HG03565 (cell line): ENCODE data around the gene RRAS.

ENCODE experiments used
- ATAC-seq: cut with Tn5 transposase; IDR thresholded peaks from one replicate; pipeline ENCODE4 v1.9.1; 2021; ENCODE audit warnings: mild to moderate bottlenecking, moderate library complexity; ENCODE audit not compliant: unreplicated experiment

RRAS gene

DNA sequence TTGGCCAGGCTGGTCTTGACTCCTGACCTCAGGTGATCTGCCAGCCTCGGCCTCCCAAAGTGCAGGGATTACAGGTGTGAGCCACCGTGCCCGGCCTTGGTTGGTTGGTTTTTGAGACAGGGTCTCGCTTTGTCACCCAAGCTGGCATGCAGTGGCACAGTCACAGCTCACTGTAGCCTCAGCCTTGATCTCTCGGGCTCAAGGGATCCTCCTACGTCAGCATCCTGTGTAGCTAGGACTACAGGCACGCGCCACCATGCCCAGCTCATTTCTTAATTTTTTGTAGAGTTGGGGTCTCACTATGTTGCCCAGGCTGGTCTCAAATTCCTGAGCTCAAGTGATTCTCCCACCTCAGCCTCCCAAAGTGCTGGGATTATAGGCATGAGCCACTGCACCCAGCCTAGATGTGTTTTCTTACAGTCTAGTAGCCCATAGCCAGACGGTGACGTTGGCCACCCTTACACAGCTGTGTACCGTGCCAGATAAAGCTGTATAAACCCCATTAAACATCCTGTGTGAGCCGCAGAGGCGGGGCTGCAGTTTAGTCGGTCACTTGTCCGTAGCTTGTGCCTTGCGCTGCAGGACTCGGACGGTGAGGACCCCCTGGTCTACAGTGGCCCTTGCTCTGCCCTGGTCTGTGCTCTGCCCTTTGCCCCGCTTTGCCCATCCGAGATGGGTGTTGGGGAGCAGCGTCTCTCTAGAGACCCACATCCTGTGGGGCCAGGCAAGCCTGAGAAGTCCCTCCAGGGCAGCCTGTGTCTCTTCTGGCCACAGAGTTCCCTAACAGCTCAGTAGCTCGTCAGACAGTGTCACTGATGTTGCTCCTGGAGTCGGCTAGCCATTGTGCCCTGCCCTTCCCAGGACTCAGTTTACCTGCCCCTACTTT, 15.9 kb upstream of the RRAS start:
- no peak for ATAC-seq

DNA sequence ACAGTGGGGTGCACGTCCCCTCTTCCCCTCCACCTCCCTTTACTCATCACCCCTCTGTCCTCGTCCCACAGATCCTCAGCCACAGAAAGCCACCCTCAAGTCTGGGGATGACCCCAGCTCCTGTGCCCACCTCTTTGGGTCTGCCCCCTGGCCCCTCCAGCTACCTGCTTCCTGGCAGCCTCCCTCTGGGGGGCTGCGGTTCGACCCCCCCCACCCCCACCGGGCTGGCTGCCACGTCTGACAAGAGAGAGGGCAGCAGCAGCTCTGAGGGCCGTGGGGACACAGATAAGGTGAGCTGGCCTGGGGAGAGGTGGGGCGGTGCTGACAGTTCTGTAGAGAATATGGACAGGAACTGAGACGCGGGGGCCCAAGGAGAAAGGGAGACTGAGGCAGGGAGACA, 14.6 kb upstream of the RRAS start:
- no peak for ATAC-seq

DNA sequence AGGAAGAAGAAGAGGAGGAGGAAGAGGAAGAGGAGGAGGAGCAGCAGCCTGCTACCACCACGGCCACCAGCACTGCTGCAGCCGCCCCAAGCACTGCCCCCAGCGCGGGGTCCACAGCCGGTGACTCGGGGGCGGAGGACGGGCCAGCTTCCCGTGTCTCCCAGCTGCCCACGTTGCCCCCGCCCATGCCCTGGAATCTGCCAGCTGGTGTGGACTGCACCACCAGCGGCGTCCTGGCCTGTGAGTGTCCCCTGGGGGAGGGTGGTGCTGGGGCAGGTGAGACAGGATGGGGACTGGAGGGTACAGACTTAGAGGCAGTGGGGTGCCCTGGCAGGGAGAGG, 13.5 kb upstream of the RRAS start:
- no peak for ATAC-seq

DNA sequence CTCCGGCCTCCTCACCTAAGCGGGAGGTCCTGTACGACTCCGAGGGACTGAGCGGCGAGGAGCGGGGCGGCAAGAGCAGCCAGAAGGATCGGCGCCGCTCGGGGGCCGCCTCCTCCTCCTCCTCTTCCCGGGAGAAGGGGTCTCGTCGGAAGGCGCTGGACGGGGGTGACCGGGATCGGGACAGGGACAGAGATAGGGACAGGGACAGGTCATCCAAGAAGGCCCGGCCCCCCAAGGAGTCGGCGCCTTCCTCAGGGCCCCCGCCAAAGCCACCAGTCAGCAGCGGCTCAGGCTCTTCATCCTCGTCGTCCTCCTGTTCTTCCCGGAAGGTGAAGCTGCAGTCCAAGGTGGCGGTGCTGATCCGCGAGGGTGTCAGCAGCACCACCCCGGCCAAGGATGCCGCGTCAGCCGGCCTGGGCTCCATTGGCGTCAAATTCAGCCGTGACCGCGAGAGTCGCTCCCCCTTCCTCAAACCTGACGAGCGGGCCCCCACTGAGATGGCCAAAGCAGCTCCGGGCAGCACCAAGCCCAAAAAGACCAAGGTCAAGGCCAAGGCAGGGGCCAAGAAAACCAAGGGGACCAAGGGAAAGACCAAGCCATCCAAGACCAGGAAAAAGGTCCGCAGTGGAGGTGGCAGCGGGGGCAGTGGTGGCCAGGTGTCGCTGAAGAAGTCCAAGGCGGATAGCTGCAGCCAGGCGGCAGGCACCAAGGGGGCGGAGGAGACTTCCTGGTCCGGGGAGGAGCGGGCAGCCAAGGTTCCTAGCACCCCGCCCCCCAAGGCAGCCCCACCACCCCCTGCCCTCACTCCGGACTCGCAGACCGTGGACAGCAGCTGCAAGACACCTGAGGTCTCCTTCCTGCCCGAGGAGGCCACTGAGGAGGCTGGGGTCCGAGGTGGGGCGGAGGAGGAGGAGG, 12.9 kb upstream of the RRAS start:
- ATAC-seq: no peak

DNA sequence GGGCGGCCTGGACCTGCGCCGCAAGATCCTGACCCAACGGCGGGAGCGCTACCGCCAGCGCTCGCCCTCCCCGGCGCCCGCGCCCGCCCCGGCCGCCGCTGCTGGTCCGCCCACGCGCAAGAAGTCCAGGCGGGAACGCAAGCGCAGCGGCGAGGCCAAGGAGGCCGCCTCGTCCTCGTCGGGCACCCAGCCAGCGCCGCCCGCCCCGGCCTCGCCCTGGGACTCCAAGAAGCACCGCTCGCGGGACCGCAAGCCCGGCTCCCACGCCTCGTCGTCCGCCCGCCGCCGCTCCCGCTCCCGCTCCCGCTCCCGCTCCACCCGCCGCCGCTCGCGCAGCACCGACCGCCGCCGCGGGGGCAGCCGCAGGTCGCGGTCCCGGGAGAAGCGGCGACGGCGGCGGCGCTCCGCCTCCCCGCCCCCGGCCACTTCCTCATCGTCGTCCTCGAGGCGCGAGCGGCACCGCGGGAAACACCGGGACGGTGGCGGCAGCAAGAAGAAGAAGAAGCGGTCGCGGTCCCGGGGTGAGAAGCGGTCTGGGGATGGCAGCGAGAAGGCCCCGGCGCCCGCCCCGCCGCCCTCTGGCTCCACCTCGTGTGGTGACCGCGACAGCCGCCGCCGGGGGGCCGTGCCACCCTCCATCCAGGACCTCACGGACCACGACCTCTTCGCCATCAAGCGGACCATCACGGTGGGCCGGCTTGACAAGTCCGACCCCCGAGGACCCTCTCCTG, 12.0 kb upstream of the RRAS start:
- no peak for ATAC-seq

DNA sequence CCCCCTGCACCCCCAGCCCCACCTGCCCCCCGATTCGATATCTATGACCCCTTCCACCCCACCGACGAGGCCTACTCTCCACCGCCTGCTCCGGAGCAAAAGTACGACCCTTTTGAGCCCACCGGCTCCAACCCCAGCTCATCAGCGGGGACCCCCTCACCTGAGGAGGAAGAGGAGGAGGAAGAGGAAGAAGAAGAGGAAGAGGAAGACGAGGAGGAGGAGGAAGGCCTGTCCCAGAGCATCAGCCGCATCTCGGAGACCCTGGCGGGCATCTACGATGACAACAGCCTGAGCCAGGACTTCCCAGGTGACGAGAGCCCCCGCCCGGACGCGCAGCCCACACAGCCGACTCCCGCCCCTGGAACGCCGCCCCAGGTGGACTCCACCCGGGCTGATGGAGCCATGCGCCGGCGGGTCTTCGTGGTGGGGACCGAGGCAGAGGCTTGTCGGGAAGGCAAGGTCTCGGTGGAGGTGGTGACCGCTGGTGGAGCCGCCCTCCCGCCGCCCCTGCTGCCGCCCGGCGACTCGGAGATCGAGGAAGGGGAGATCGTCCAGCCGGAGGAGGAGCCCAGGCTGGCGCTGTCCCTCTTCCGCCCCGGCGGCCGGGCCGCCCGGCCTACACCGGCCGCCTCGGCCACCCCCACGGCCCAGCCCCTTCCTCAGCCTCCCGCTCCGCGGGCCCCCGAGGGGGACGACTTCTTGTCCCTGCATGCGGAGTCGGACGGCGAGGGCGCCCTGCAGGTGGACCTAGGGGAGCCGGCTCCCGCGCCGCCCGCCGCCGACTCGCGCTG, 11.3 kb upstream of the RRAS start:
- ATAC-seq: no peak

DNA sequence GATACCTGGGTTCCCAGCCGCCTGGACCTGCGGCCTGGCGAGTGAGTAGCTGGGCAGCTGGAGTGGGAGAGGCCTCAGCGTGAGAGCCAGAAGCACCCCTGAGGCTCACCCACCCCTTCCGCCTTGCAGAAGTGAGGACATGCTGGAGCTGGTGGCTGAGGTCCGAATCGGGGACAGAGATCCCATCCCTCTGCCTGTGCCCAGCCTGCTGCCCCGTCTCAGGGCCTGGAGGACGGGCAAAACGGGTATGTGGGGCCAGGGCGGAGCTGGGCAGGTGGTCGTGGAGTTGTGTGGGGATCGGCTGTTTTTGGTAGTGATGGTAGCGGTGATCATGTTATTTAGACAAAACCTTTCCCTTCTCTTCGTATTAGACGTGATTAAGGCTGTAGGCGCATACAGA, 6.6 kb upstream of the RRAS start:
- no peak for ATAC-seq

DNA sequence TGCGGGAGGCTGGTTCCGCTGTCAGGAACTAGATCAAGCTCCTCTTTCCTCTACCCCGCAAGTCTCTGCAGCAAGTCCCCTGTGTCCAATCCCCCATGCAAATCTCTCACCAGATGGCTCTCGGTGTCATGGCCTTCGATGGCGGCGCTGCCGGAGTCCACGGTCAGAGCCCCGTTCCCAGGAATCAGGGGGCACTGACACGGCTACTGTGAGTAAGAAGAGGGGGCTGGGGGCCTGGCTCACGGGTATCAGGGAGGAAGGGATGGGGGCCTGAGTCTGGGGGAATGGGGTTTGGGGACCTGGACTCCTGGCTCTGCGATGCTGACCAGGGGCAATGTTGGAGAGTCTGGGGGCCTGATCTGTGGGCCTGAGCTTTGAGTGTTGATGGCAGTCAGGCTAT, 6.1 kb upstream of the RRAS start:
- no peak for ATAC-seq

DNA sequence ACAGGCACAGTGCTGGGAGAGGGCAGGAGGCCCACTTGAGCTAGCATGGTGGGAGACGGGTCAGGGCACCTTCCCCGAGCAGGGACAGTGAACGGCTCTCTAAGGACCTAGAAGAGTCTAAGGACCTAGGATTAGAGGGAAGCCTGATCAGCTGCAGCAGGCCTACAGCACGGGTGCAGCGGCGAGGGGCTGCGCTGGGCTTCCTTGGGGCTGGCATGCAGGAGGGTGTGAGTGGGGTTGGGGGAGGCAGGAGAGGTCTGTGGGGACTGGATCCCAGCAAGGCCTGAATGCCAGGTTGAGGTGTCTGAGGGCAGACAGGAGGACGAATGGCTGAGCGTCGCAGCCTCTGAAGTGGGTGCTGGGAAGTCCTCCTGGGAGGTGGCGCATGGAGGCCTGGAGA, 5.6 kb upstream of the RRAS start:
- no peak for ATAC-seq

DNA sequence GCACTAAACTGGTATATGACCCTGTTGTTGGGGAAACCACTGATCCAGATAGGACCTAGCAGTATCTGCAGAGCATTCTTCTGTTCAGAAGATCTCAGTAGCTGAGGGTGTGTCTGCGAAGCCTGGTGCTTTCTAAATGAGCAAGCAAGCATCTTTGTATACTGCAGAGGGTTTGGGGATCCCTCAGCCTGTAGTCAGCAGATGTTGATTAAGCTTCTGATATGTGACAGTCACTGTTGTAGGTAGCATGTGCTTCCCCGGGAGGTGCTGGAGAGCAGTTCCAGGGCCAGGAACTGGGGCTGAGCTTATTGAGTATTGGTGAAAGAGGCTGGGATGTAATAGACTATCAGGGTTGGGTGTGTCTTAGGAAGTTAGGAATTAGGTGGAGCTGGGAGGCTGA, 3.5 kb upstream of the RRAS start:
- ATAC-seq: no peak

DNA sequence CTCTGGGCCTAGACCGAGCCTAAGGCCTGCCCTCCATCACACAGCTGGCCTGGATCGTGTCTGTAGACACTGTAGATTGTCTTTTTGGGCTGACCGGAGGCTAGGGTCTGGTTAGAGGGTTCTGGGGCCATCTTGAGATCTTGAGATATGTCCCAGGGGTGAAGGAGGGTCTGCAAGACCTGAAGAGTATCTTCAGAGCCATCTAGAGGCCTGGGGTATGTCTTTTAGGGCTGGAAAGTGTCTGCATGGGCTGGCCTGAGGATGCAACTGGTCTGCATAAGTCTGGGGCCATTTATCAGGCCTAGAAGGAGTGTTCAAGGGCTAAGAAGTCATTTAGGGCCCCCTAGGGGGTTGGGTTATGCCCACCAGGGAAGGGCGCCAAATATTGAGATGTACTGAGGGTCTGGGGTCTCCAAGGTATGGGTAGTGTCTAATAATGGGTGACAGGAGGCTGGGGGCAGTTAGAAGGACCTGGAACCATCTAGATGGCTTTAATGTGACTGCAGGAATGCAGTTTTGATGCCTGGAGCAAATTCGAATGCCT, 2.6 kb upstream of the RRAS start:
- no peak for ATAC-seq

DNA sequence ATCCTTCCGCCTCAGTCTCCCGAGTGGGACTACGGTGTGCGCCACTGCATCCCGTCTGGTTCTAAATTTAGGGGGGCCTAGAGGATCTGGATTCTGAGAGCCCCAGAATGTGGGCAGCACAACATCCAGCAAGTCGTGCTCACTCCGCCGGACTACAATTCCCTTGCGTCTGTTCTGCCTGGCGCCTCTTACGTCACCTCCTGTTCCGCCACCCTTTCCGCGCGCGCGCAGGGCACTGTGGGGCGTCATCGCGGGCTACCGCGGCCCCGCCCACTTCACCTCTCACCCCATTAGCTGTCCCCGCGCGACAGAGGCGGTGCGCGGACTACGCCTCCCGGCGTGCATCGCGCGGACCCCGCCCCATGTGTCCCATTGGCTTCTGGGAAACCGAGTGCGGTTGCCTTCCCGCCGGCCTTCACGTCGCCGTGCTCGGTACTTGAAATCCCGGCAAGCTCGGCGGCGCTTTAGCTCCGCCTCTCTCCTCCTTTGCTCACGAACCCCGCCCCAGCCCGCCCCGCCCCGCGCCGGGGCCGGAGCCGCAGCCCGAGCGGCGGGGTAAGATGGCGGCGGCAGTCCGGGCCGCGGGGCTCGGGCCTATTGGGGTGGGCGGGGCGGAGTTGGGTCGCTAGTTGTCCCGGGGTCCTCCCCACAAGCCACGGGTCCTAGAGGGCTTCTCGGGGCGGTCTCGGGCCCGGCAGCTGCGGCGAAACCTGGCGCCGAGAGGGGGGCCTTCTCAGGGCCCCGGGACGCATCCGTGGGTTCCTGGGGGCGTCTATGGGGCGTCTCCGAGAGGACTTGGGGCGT, 1.9 kb upstream of the RRAS start, which contains the start of gene SCAF1:
TSS of gene SCAF1 (plus strand) at position 522 of the 804 bp plus-strand sequence. CDS start 2,818 bp downstream, outside the sequence.
- peak; percentile 59 for ATAC-seq

DNA sequence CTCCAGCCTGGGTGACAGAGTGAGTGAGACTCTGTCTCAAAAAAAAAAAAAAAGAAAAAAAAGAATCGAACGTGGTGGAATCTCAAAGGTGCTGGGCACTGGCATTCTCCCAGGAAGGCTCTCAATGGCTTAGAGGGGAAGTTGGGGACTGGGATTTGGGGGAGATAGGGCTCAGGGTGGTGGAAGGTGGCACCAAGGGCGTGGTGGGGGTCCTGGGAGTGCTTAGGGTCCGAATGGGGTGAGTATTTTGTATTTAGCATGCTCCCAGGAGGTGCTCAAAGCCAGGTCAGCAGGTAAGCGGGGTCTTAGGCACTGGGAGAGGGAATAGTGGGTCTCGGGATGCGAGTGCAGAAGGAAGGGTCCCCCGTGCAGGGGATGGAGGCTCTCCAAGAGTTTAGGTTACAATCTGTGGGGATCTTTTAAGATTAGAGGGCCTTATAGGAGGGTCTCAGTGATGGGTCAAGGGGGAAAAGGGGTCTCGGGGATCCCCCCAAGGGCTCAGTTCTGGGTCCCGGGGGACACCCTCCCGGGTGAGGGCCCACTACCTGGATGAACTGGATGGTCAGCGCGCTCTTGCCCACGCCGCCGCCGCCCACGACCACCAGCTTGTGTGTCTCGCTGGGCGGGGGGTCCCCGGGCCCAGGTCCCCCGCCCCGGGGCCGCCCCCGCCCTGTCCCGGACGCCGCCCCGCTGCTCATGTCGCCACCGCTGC, 386 bp downstream of the RRAS start:
- ATAC-seq: no peak

DNA sequence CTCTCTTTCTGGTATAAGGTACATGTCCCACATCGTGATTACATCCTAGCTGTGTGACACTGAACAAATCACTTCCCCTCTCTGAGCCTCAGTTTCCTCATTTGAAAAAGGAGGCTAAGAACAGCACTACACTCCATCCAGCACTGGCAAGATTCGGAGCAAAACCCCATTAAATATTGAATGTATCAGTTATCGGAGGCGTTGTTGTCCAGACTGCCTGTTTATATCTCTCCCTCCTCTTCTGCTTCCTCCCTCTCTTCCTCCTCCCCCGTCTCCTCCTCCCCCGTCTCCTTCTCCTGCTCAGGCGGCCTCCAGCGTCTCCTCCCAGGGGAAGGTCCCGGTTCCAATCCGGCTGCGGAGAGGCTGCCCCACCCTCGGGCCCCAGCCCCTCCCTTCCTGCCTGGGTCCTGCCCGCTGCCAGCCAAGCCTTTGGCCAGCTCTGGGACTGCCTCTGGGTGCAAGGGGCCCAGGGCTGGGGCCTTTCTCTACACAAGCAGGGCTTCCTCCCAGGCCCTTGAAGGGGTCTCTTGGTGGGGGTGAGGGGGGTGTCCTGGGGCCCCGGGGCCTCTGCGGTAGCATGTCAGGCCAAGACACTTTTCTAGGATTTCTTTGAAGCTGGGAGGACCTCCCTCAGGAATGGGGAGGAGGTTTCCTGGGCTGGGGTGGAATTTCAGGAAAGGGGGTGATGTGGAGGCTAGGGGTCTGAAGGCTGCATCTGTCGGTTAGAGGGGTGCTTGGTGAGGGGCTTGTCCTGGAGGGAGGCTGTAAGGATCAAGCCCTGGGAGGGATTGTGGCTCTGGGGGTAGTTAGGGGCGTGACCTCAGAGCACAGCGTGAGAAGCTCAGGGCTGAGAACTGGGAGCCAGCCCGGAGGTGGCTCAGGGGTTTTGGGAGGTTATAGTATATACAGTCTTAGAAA, 1.9 kb downstream of the RRAS start:
- no peak for ATAC-seq

DNA sequence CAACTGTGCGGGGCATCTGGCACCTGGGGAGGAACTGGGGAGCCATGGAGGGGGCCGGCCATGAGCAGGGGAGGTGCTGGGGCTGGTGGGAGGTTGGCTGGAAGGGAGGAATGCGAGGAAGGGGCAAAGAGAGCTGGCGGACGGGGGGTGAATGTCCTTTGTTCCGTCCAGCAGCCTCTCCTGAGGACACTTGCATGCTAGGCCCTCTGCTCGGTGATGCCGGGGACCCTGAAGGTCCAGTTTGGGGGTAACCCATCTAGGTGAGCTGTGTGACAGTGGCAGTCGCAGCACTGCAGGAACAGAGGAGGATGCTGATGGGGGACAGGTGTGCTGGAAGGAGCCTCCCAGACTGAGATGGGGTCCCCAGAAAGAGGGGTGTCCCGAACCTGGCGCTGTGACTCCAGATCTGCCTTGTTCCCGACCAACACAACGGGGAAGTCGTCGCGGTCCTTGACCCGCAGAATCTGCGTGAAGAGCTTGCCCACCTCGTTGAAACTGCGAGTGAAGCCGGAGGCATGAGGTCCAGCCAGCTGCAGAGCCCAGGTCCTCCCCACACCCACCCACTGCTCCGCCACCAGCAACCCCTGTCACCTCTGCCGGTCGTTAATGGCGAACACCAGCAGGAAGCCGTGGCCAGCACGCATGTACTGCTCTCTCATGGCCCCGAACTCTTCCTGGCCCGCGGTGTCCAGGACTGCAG, 3.6 kb downstream of the RRAS start:
- ATAC-seq: no peak

DNA sequence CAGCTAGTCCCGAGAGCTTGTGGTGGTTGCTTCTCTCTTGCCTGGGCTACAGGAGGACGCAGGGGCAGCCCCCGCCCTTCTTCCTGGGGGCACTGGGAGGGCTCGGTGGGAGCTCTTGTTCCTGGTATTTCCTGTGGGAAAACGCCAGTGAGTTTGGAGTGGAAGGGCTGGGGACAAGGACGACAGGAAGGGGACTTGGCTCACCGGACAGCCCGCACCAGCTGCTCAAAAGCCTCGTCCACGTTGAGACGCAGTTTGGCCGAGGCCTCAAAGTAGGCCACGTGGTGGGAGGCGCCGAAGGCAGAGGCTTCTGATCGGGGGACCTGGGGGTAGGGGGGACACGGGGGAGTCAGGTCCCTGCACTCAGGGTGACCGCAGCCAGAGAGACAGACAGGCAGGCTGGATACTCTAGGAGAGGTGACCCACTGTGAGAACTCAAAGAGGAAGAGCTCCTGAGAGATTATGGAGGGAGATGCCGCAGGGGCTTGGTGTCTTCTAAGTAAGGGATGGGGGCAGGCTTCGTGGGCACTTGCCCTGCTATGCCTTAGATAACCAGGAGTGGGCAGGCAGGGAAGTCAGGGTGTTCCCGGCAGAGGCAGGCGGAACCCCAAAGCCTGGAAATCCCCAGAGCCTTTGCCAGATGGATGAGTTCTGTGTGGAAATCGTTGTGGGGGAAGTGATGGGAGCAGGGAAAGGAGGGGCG, 4.3 kb downstream of the RRAS start:
- ATAC-seq: no peak
